CD4-positive, alpha-beta T cell treated with Interleukin-15 for 1 hour (primary cell): Measurements from ENCODE around the gene TBC1D9B.

Experiments
- DNase-seq: peaks from one replicate; pipeline ENCODE4 v3.0.0-alpha.2; 2020

TBC1D9B gene

GRCh38 chr5:179907556-179908324 is at the start of gene TBC1D9B:
TBC1D9B (minus strand) TSS chr5:179907897; CDS start chr5:179907821, 76 bp downstream.
- peak; percentile 79 for DNase-seq

GRCh38 chr5:179955630-179956029 is 47.9 kb upstream of the TBC1D9B start:
- no peak for DNase-seq

- DNase-seq = no peak
These were observed 47.4 kb upstream of the TBC1D9B start for GRCh38 chr5:179955062-179955461.

GRCh38 chr5:179954434-179954833 is 46.7 kb upstream of the TBC1D9B start:
- DNase-seq = no peak

GRCh38 chr5:179953987-179954386 is 46.3 kb upstream of the TBC1D9B start:
- no peak for DNase-seq

GRCh38 chr5:179936976-179937681 is 29.4 kb upstream of the TBC1D9B start:
- no peak for DNase-seq

- DNase-seq = no peak
These were observed 23.2 kb upstream of the TBC1D9B start for GRCh38 chr5:179930788-179931473.

- DNase-seq = no peak
These were observed 20.1 kb upstream of the TBC1D9B start for GRCh38 chr5:179927824-179928223.

GRCh38 chr5:179926657-179927056 is 19.0 kb upstream of the TBC1D9B start:
- DNase-seq = no peak

GRCh38 chr5:179923436-179923835 is 15.7 kb upstream of the TBC1D9B start:
- DNase-seq = peak; percentile 49

GRCh38 chr5:179920175-179920574 is 12.5 kb upstream of the TBC1D9B start:
- no peak for DNase-seq

- no peak for DNase-seq
These were observed 11.9 kb upstream of the TBC1D9B start for GRCh38 chr5:179919487-179920060.

GRCh38 chr5:179918742-179919486 is 11.2 kb upstream of the TBC1D9B start:
- DNase-seq = no peak

GRCh38 chr5:179916523-179916922 is 8.8 kb upstream of the TBC1D9B start:
- no peak for DNase-seq

GRCh38 chr5:179915406-179915935 is 7.8 kb upstream of the TBC1D9B start:
- DNase-seq = no peak

- peak; percentile 51 for DNase-seq
These were observed 6.5 kb upstream of the TBC1D9B start for GRCh38 chr5:179914032-179914755.

GRCh38 chr5:179913461-179913860 is 5.8 kb upstream of the TBC1D9B start:
- no peak for DNase-seq

GRCh38 chr5:179912951-179913350 is 5.3 kb upstream of the TBC1D9B start:
- no peak for DNase-seq

- DNase-seq = no peak
These were observed 4.7 kb upstream of the TBC1D9B start for GRCh38 chr5:179912386-179912785.

- DNase-seq = no peak
These were observed 1.5 kb upstream of the TBC1D9B start for GRCh38 chr5:179909224-179909623.

GRCh38 chr5:179908528-179908927 is 831 bp upstream of the TBC1D9B start:
- DNase-seq = no peak
